Thoracic aorta (tissue), 2 donors: ENCODE results near the gene DACH1. TPM values are rescaled to one million over a fixed set of nuclear protein-coding genes. Genes with fewer than 3 reads are reported as not detected.

Experiments used
- ATAC-seq: fragments of 150-250 bp; one replicate; pipeline ENCODE4 v1.8.0; 2017; ENCODE audit warnings: low read depth; ENCODE audit not compliant: insufficient number of reproducible peaks, low FRiP score
- DNase-seq: peaks from one replicate; pipeline ENCODE4 v3.0.0-alpha.2; 2020; ENCODE audit warnings: low spot score
- H3K27ac ChIP-seq, 2 donors: fragments of 200-600 bp; sonication (generic); 1 replicate in 1 of 2; 2 replicates in 1 of 2; pipeline ENCODE4 v1.5.1; 2016; ENCODE audit warnings: mild to moderate bottlenecking in 2 of 2, moderate library complexity in 2 of 2
- H3K27me3 ChIP-seq: fragments of 200-600 bp; sonication (generic); replicated peaks from 2 replicates; pipeline ENCODE4 v1.6.0; 2016; ENCODE audit warnings: mild to moderate bottlenecking; ENCODE audit not compliant: insufficient read depth
- H3K36me3 ChIP-seq: fragments of 200-600 bp; sonication (generic); one replicate; pipeline ENCODE4 v1.5.1; 2016
- H3K4me1 ChIP-seq, 2 donors: fragments of 200-600 bp; sonication (generic); 1 replicate in 1 of 2; 2 replicates in 1 of 2; pipeline versions ENCODE4 v1.5.1 to v1.6.0; 2016; ENCODE audit warnings: low read depth in 2 of 2, mild to moderate bottlenecking in 1 of 2; ENCODE audit not compliant: control insufficient read depth in 1 of 2
- H3K4me3 ChIP-seq: fragments of 200-600 bp; sonication (generic); 2 replicates; pipeline ENCODE4 v1.5.1; 2016; ENCODE audit warnings: mild to moderate bottlenecking
- H3K9me3 ChIP-seq: fragments of 200-600 bp; sonication (generic); 2 replicates; pipeline ENCODE4 v1.5.1; 2016
- total RNA-seq, 2 donors: library from RNA; depleted of rRNA; stranded (reverse); fragments of >200 nt; gene quantifications; one replicate each; pipeline versions ENCODE4 v1.1.0 to v1.2.3, GENCODE V29; 2016
- TF ChIP-seq, protein P1 (sequence below): fragments of 200-600 bp; sonication (generic); IDR thresholded peaks from one replicate; pipeline ENCODE4 v1.5.1; 2019; ENCODE audit warnings: antibody characterized with exemption

DACH1 gene
- total RNA-seq, 2 donors from 2014 or later = 0.14 to 1.3 TPM

GRCh38 chr13:71854401-71854800 is 12.6 kb downstream of the DACH1 start:
- Histone ChIP-seq H3K9me3 (no peaks in the 10 kb centered on the region), H3K4me1 (no peaks in the 10 kb centered on the region), H3K27me3 (no peaks in the 10 kb centered on the region), H3K4me3 (no peak overlapping the region), H3K27ac (no peak overlapping the region), H3K36me3 (no peaks in the 10 kb centered on the region)
- ATAC-seq (no peak), DNase-seq (no peak)
- TF ChIP-seq, protein P1, sequence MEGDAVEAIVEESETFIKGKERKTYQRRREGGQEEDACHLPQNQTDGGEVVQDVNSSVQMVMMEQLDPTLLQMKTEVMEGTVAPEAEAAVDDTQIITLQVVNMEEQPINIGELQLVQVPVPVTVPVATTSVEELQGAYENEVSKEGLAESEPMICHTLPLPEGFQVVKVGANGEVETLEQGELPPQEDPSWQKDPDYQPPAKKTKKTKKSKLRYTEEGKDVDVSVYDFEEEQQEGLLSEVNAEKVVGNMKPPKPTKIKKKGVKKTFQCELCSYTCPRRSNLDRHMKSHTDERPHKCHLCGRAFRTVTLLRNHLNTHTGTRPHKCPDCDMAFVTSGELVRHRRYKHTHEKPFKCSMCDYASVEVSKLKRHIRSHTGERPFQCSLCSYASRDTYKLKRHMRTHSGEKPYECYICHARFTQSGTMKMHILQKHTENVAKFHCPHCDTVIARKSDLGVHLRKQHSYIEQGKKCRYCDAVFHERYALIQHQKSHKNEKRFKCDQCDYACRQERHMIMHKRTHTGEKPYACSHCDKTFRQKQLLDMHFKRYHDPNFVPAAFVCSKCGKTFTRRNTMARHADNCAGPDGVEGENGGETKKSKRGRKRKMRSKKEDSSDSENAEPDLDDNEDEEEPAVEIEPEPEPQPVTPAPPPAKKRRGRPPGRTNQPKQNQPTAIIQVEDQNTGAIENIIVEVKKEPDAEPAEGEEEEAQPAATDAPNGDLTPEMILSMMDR = no peak

- DNase-seq (no peak), ATAC-seq (no peak)
- Histone ChIP-seq H3K27me3 (no peaks in the 10 kb centered on the region), H3K9me3 (no peaks in the 10 kb centered on the region), H3K4me3 (no peak overlapping the region), H3K4me1 (no peaks in the 10 kb centered on the region), H3K27ac (no peak overlapping the region), H3K36me3 (no peaks in the 10 kb centered on the region)
- TF ChIP-seq, protein P1 = no peak
Observed at GRCh38 chr13:71853725-71854124, 13.3 kb downstream of the DACH1 start.

- Histone ChIP-seq H3K27ac (no peak overlapping the region), H3K27me3 (no peaks in the 10 kb centered on the region), H3K36me3 (no peaks in the 10 kb centered on the region), H3K4me3 (no peak overlapping the region), H3K9me3 (no peaks in the 10 kb centered on the region), H3K4me1 (no peaks in the 10 kb centered on the region)
- ATAC-seq (no peak), DNase-seq (no peak)
- TF ChIP-seq, protein P1 = no peak
Observed at GRCh38 chr13:71852736-71853135, 14.3 kb downstream of the DACH1 start.

GRCh38 chr13:71851498-71852409 is 15.2 kb downstream of the DACH1 start:
- Histone ChIP-seq H3K27ac (no peak overlapping the region), H3K4me1 (no peaks in the 10 kb centered on the region), H3K27me3 (no peaks in the 10 kb centered on the region), H3K4me3 (no peak overlapping the region), H3K36me3 (no peaks in the 10 kb centered on the region), H3K9me3 (no peaks in the 10 kb centered on the region)
- TF ChIP-seq, protein P1 = no peak
- no peak for DNase-seq
- ATAC-seq = no peak

DNA sequence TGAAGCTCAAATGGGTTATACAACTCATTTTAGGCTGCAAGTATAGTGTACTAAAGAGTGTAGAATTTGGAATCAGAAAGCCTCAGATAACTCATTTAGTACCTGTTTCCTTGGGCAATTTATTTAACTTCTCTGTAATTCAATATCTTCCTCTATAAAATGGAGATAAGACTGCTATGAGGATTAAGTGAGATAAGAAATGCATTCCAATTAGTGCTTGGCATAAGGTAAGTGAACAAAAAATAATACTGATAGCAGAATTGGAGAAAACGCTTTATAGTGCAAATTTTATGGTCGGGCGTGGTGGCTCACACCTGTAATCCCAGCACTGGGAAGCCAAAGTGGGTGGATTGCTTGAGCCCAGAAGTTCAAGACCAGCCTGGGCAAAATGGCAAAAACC is 25.0 kb downstream of the DACH1 start:
- Histone ChIP-seq H3K36me3 (no peaks in the 10 kb centered on the region), H3K4me1 (no peaks in the 10 kb centered on the region), H3K9me3 (no peaks in the 10 kb centered on the region), H3K27ac (no peak overlapping the region), H3K27me3 (no peaks in the 10 kb centered on the region), H3K4me3 (no peak overlapping the region)
- ATAC-seq (no peak), DNase-seq (no peak)
- TF ChIP-seq, protein P1 = no peak
